Myocyte (in vitro differentiated cells): ENCODE measurements around the gene TAS2R43. TPM values are rescaled to one million over a fixed set of nuclear protein-coding genes. Genes with fewer than 3 reads are reported as not detected.
"Not testable (repeated sequence)": the region's sequence is repeated elsewhere in the genome, so short reads cannot be mapped to it uniquely, and the experiment has no call there.

Source experiments
- DNase-seq: peaks from one replicate; pipeline ENCODE4 v3.0.0-alpha.2; 2012; ENCODE audit warnings: low read depth
- polyA plus RNA-seq: library from polyadenylated mRNA; unstranded; fragments of >200 nt; gene quantifications from one replicate; pipeline ENCODE4 v1.2.1, GENCODE V29; 2012; ENCODE audit warnings: missing spikeins
- total RNA-seq: library from RNA; depleted of rRNA; stranded (reverse); fragments of >200 nt; gene quantifications from 2 replicates; pipeline ENCODE4 v1.2.3, GENCODE V29; 2014

Gene TAS2R43
- total RNA-seq, result 0.48 TPM in 1 of 2 replicates, not detected in the other
- polyA plus RNA-seq, result 0.10 TPM

- no peak for DNase-seq
These were observed at the start of gene TAS2R43 for GRCh38 chr12:11092128-11092527. Gene TAS2R43, minus strand, starts transcription at chr12:11092313. Its CDS starts 84 bp downstream, at chr12:11092229.

- DNase-seq, result no peak
These were observed 44.0 kb upstream of the TAS2R43 start for GRCh38 chr12:11136075-11136474.

GRCh38 chr12:11134305-11134704, 42.2 kb upstream of the TAS2R43 start, which contains the start of gene TAS2R30:
Gene TAS2R30, minus strand, starts transcription at chr12:11134644. Its CDS starts 400 bp downstream, at chr12:11134244.
- no peak for DNase-seq

- DNase-seq, result no peak
These were observed 41.7 kb upstream of the TAS2R43 start for GRCh38 chr12:11133816-11134215.

GRCh38 chr12:11133162-11133561, 41.0 kb upstream of the TAS2R43 start:
- DNase-seq, result no peak

- DNase-seq, result peak; percentile 97
These were observed 38.9 kb upstream of the TAS2R43 start for GRCh38 chr12:11130999-11131398.

- DNase-seq, result no peak
These were observed 38.3 kb upstream of the TAS2R43 start for GRCh38 chr12:11130382-11130781.

- DNase-seq, result not testable (repeated sequence)
These were observed 22.0 kb upstream of the TAS2R43 start for GRCh38 chr12:11114130-11114529.

- DNase-seq, result not testable (repeated sequence)
These were observed 19.1 kb upstream of the TAS2R43 start for GRCh38 chr12:11111213-11111612.

- no peak for DNase-seq
These were observed 16.7 kb upstream of the TAS2R43 start for GRCh38 chr12:11108862-11109261.

- no peak for DNase-seq
These were observed 15.6 kb upstream of the TAS2R43 start for GRCh38 chr12:11107719-11108118.

GRCh38 chr12:11106288-11106687, 14.2 kb upstream of the TAS2R43 start:
- no peak for DNase-seq

- DNase-seq, result no peak
These were observed 13.4 kb upstream of the TAS2R43 start for GRCh38 chr12:11105546-11105945.

- not testable (repeated sequence) for DNase-seq
These were observed 2.8 kb upstream of the TAS2R43 start for GRCh38 chr12:11094910-11095309.

- no peak for DNase-seq
These were observed 2.9 kb downstream of the TAS2R43 start for GRCh38 chr12:11089246-11089645.

GRCh38 chr12:11085419-11085818, 6.7 kb downstream of the TAS2R43 start:
- no peak for DNase-seq

- DNase-seq, result no peak
These were observed 10.1 kb downstream of the TAS2R43 start for GRCh38 chr12:11081987-11082386.

- DNase-seq, result no peak
These were observed 13.9 kb downstream of the TAS2R43 start for GRCh38 chr12:11078246-11078645.

GRCh38 chr12:11075642-11076041, 16.5 kb downstream of the TAS2R43 start:
- DNase-seq, result no peak

- no peak for DNase-seq
These were observed 20.7 kb downstream of the TAS2R43 start for GRCh38 chr12:11071414-11071813.

- DNase-seq, result no peak
These were observed 21.1 kb downstream of the TAS2R43 start for GRCh38 chr12:11070999-11071398.

GRCh38 chr12:11069854-11070365, 22.2 kb downstream of the TAS2R43 start:
- DNase-seq, result peak; percentile 35

GRCh38 chr12:11067514-11067913, 24.6 kb downstream of the TAS2R43 start:
- peak; percentile 68 for DNase-seq

- DNase-seq, result not testable (repeated sequence)
These were observed 29.9 kb downstream of the TAS2R43 start, which contains the start of gene TAS2R46 for GRCh38 chr12:11062194-11062593. Gene TAS2R46, minus strand, starts transcription at chr12:11062294. Its CDS starts 0 bp downstream, at chr12:11062294.
